ENCODE measurements around the gene FGF23.

DNA sequence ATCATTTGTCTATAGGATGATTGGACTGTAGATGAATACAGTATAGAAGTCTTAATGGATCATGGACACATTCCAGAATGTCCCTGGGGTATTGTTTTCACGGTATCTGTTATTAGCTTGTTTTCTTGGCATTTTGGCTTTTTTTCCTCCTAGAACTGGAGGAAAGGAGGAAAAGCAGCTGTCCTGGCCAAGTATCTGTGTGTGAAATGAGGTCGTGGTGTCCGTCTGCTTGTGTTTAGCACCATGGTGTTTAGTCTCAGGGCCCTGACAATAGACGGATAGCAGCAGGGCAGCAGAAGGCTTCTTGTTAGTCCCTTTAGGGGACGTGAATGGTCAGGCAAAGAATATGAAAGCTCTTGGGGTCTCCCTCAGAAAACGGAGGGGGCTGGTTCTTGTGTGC, 44.9 kb upstream of the FGF23 start:
- TF ChIP-seq, protein P1, sequence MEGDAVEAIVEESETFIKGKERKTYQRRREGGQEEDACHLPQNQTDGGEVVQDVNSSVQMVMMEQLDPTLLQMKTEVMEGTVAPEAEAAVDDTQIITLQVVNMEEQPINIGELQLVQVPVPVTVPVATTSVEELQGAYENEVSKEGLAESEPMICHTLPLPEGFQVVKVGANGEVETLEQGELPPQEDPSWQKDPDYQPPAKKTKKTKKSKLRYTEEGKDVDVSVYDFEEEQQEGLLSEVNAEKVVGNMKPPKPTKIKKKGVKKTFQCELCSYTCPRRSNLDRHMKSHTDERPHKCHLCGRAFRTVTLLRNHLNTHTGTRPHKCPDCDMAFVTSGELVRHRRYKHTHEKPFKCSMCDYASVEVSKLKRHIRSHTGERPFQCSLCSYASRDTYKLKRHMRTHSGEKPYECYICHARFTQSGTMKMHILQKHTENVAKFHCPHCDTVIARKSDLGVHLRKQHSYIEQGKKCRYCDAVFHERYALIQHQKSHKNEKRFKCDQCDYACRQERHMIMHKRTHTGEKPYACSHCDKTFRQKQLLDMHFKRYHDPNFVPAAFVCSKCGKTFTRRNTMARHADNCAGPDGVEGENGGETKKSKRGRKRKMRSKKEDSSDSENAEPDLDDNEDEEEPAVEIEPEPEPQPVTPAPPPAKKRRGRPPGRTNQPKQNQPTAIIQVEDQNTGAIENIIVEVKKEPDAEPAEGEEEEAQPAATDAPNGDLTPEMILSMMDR (IDR thresholded peaks at IDR 0.05): no peak
- TF ChIP-seq EZH2 (IDR thresholded peaks at IDR 0.05; ENCODE audit: borderline replicate concordance, insufficient read depth, low read depth, low read length, poor library complexity, severe bottlenecking): no peak

Data from B cell (primary cell).